SK-N-SH (cell line): Measurements from ENCODE around the gene WBP1. TPM values are rescaled to one million over a fixed set of nuclear protein-coding genes. Genes with fewer than 3 reads are reported as not detected.
A peak's percentile ranks its signal among the peaks of the same experiment; 100 is the strongest.

Experiments used
- CTCF ChIA-PET: fragments of 300-600, 350-600 bp; formaldehyde crosslinking; extraction: SDS; loops from one replicate; lab custom pipeline; 2021; lab: Yijun Ruan, JAX
- POLR2A ChIA-PET: fragments of 350-600 bp; sonication (Branson Sonifier 250); formaldehyde crosslinking; extraction: SDS; loops from one replicate; lab custom pipeline; 2020; ENCODE audit warnings: antibody characterized with exemption, inconsistent platforms; lab: Yijun Ruan, JAX
- DNase-seq: peaks from one replicate; pipeline ENCODE4 v3.0.0; 2012
- H2AFZ ChIP-seq: fragments of 200-600 bp; sonication (generic); 2 replicates; pipeline ENCODE4 v1.8.1; 2016; ENCODE audit warnings: antibody characterized with exemption, mild to moderate bottlenecking, low read depth
- H3F3A ChIP-seq: fragments of 200-600 bp; sonication (generic); replicated peaks from 2 replicates; pipeline ENCODE3; 2016; ENCODE audit warnings: antibody characterized with exemption, mild to moderate bottlenecking; ENCODE audit not compliant: insufficient read depth
- H3K27ac ChIP-seq, 2 experiments: fragments of 200-500 bp in 1 of 2; fragments of 200-600 bp in 1 of 2; sonication (Bioruptor generic) in 1 of 2; sonication (generic), shearing (Covaris generic) in 1 of 2; 2 replicates each; pipeline versions ENCODE4 v1.5.1 to v1.6.1; 2014 to 2016; ENCODE audit warnings: low read depth in 2 of 2, inconsistent platforms in 1 of 2, low read length in 1 of 2, mild to moderate bottlenecking in 1 of 2, mixed read lengths in 1 of 2
- H3K27me3 ChIP-seq: fragments of 200-600 bp; sonication (generic), shearing (Covaris generic); 2 replicates; pipeline ENCODE4 v1.6.1; 2016; ENCODE audit warnings: mixed run types; ENCODE audit not compliant: insufficient read depth
- H3K36me3 ChIP-seq, 2 experiments: fragments of 200-500 bp in 1 of 2; fragments of 200-600 bp in 1 of 2; sonication (Bioruptor generic) in 1 of 2; sonication (generic) in 1 of 2; replicated peaks in 1 of 2; 2 replicates each; pipeline versions ENCODE3 to v1.5.1; 2014 to 2016; ENCODE audit warnings: low read length in 1 of 2, mild to moderate bottlenecking in 1 of 2; ENCODE audit not compliant: insufficient read depth in 2 of 2, control insufficient read depth in 1 of 2
- H3K4me1 ChIP-seq, 2 experiments: fragments of 200-500 bp in 1 of 2; fragments of 200-600 bp in 1 of 2; sonication (Bioruptor generic) in 1 of 2; sonication (generic), shearing (Covaris generic) in 1 of 2; 2 replicates each; pipeline versions ENCODE4 v1.5.1 to v1.6.1; 2014 to 2016; ENCODE audit warnings: low read depth in 1 of 2, low read length in 1 of 2, mixed run types in 1 of 2; ENCODE audit not compliant: insufficient read depth in 2 of 2, control insufficient read depth in 1 of 2
- H3K4me2 ChIP-seq: fragments of 200-600 bp; sonication (generic), shearing (Covaris generic); 2 replicates; pipeline ENCODE4 v1.6.1; 2017; ENCODE audit warnings: mixed run types
- H3K4me3 ChIP-seq, 2 experiments: fragments of 200-500 bp in 1 of 2; fragments of 200-600 bp in 1 of 2; sonication (Bioruptor generic) in 1 of 2; sonication (generic), shearing (Covaris generic) in 1 of 2; 2 replicates each; pipeline versions ENCODE4 v1.5.1 to v1.8.1; 2014 to 2016; ENCODE audit warnings: low read depth in 2 of 2, inconsistent platforms in 1 of 2, low read length in 1 of 2, mild to moderate bottlenecking in 1 of 2, mixed read lengths in 1 of 2, moderate library complexity in 1 of 2
- H3K79me2 ChIP-seq: fragments of 200-600 bp; sonication (generic); 2 replicates; pipeline ENCODE4 v1.8.1; 2017; ENCODE audit warnings: mild to moderate bottlenecking; ENCODE audit not compliant: insufficient read depth
- H3K9ac ChIP-seq: fragments of 200-600 bp; sonication (generic); 2 replicates; pipeline ENCODE4 v1.6.1; 2017; ENCODE audit warnings: mixed run types
- H3K9me2 ChIP-seq: fragments of 200-600 bp; sonication (generic); 2 replicates; pipeline ENCODE4 v1.6.1; 2017; ENCODE audit warnings: mixed run types
- H3K9me3 ChIP-seq: fragments of 200-600 bp; sonication (generic); 2 replicates; pipeline ENCODE4 v1.6.1; 2017; ENCODE audit warnings: mixed run types, mild to moderate bottlenecking, moderate library complexity
- H4K20me1 ChIP-seq: fragments of 200-600 bp; sonication (generic); 2 replicates; pipeline ENCODE4 v1.6.1; 2017; ENCODE audit warnings: mild to moderate bottlenecking, mixed run types; ENCODE audit not compliant: insufficient read depth
- EP300 ChIP-seq, 2 experiments: IDR thresholded peaks; 2 replicates each; pipeline versions ENCODE4 v1.4.0 to v1.6.1; 2012; ENCODE audit warnings: borderline replicate concordance in 1 of 2, low read depth in 1 of 2, low read length in 1 of 2
- FOXJ3 ChIP-seq: sonication (generic); formaldehyde crosslinking; IDR thresholded peaks from 2 replicates; pipeline ENCODE4 v1.5.1; 2020; ENCODE audit warnings: mild to moderate bottlenecking, missing genetic modification reagents
- FOXM1 ChIP-seq: IDR thresholded peaks from 2 replicates; pipeline ENCODE4 v1.4.0; 2012; ENCODE audit warnings: low read depth, mild to moderate bottlenecking
- POLR2AphosphoS5 ChIP-seq: IDR thresholded peaks from 2 replicates; pipeline ENCODE4 v1.6.1; 2012; ENCODE audit warnings: low read depth, low read length
- RXRA ChIP-seq: IDR thresholded peaks from 2 replicates; pipeline ENCODE4 v1.4.0; 2012; ENCODE audit warnings: low read depth, mild to moderate bottlenecking, borderline replicate concordance
- SIN3A ChIP-seq: IDR thresholded peaks from 2 replicates; pipeline ENCODE4 v1.6.1; 2012; ENCODE audit warnings: low read depth, mild to moderate bottlenecking, low read length, moderate library complexity, borderline replicate concordance
- SMC3 ChIP-seq: IDR thresholded peaks from 2 replicates; pipeline ENCODE4 v1.6.1; 2012; ENCODE audit warnings: low read depth, low read length, improper control_type of control experiment
- TAF1 ChIP-seq: IDR thresholded peaks from 2 replicates; pipeline ENCODE4 v1.6.1; 2012; ENCODE audit warnings: low read depth, mild to moderate bottlenecking, low read length, moderate library complexity, borderline replicate concordance
- TCF12 ChIP-seq: IDR thresholded peaks from 2 replicates; pipeline ENCODE4 v1.4.0; 2012
- YY1 ChIP-seq: IDR thresholded peaks from 2 replicates; pipeline ENCODE4 v1.4.0; 2012; ENCODE audit warnings: low read depth, mild to moderate bottlenecking
- WGBS: methylation state at CpG from one replicate; pipeline ENCODE4 v1.1.6; 2017; ENCODE audit warnings: low lambda C conversion rate; 5-methylcytosine and 5-hydroxymethylcytosine counted together
- polyA plus RNA-seq, 3 experiments: library from polyadenylated mRNA; depleted of rRNA; stranded (reverse); fragments of >200 nt; gene quantifications; 2 replicates each; pipeline ENCODE4 v1.2.3, GENCODE V29; 2012
- TF ChIP-seq, protein P1 (sequence below): fragments of 200-600 bp; sonication (generic); IDR thresholded peaks from 2 replicates; pipeline ENCODE4 v1.6.1; 2017; ENCODE audit warnings: antibody characterized with exemption, mild to moderate bottlenecking, moderate library complexity
- TF ChIP-seq, protein P2 (sequence below): IDR thresholded peaks from 2 replicates; pipeline ENCODE4 v1.4.0; 2012; ENCODE audit warnings: low read depth

The WBP1 gene
- polyA plus RNA-seq, 1 of the 3 experiments (the other 2 are of a cell fraction): 184 TPM

DNA sequence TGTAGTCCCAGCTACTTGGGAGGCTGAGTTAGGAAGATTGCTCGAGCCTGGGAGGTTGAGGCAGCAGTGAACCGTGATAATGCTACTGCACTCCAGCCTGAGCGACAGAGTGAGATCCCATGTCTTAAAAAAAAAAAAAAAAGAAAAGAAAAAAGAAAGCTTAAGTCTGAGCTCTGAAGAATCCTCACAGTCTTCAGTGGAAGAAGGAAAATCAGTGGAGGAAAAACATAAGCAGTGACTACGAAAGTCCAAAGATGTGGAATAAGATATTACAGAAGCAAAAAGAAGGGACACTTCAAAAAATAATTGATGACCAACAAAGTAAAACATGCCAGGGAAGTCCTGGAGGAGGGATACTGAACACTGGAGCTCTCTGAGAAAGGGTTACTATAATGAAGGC, 52.0 kb downstream of the WBP1 start:
- no peaks in the 10 kb centered on the region for H3K27me3 ChIP-seq
- peaks cover 24 to 33% of the 10 kb centered on the region in 2 experiments; a peak in 3 of 4 replicates for H3K4me1 ChIP-seq
- WGBS: 88% methylated on average over 4 of the region's 4 CpGs
- no peak for TF ChIP-seq TCF12
- no peak for TF ChIP-seq FOXM1
- TF ChIP-seq YY1: no peak
- no peak for TF ChIP-seq SMC3
- TF ChIP-seq, protein P1, sequence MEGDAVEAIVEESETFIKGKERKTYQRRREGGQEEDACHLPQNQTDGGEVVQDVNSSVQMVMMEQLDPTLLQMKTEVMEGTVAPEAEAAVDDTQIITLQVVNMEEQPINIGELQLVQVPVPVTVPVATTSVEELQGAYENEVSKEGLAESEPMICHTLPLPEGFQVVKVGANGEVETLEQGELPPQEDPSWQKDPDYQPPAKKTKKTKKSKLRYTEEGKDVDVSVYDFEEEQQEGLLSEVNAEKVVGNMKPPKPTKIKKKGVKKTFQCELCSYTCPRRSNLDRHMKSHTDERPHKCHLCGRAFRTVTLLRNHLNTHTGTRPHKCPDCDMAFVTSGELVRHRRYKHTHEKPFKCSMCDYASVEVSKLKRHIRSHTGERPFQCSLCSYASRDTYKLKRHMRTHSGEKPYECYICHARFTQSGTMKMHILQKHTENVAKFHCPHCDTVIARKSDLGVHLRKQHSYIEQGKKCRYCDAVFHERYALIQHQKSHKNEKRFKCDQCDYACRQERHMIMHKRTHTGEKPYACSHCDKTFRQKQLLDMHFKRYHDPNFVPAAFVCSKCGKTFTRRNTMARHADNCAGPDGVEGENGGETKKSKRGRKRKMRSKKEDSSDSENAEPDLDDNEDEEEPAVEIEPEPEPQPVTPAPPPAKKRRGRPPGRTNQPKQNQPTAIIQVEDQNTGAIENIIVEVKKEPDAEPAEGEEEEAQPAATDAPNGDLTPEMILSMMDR: no peak
- no peak for TF ChIP-seq POLR2AphosphoS5
- no peak for TF ChIP-seq EP300 (IDR thresholded peaks at IDR 0.05; ENCODE audit: borderline replicate concordance in 1 of 2, low read depth in 1 of 2, low read length in 1 of 2)
- TF ChIP-seq, protein P2, sequence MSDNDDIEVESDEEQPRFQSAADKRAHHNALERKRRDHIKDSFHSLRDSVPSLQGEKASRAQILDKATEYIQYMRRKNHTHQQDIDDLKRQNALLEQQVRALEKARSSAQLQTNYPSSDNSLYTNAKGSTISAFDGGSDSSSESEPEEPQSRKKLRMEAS: no peak
- no peak for TF ChIP-seq TAF1
- no peak for TF ChIP-seq SIN3A
- no peak for TF ChIP-seq FOXJ3
- no peak for TF ChIP-seq RXRA
- no peak overlapping the region for H3K9ac ChIP-seq
- no peaks in the 10 kb centered on the region for H3K9me3 ChIP-seq
- peaks cover 31% of the 10 kb centered on the region for H3F3A ChIP-seq
- no peaks in the 10 kb centered on the region for H4K20me1 ChIP-seq
- H3K79me2 ChIP-seq: peaks cover 38% of the 10 kb centered on the region; the same call in 1 of the 2 replicates
- H3K36me3 ChIP-seq: peaks cover 7 to 11% of the 10 kb centered on the region in 2 experiments
- H3K9me2 ChIP-seq: no peaks in the 10 kb centered on the region
- POLR2A ChIA-PET: interaction anchor here (0.6 to 1.7 kb wide), 4 partner anchors 10 to 949 kb away, joined by 3 to 9 read pairs (median 5); partner anchors contain the start of gene LBX2
- H3K4me2 ChIP-seq: no peak overlapping the region
- CTCF ChIA-PET: interaction anchor here (0.9 to 7.5 kb wide), 4 partner anchors 16 to 78 kb away, joined by 3 to 80 read pairs (median 45); partner anchors contain the start of genes AUP1, CCDC142, DQX1 and HTRA2
- peak overlapping the region in 1 of 2 experiments; percentile 1; a peak in 1 of 4 replicates for H3K27ac ChIP-seq
- no peak overlapping the region for H2AFZ ChIP-seq
- no peak for DNase-seq
- no peak overlapping the region for H3K4me3 ChIP-seq

Other genes starting within 250 kb of the WBP1 start
- 0.25 and 1.1 TPM in 2 replicates for gene SLC4A5, start 115.0 kb upstream of the WBP1 start, polyA plus RNA-seq (2012; rRNA removed)
- gene DCTN1, start 78.1 kb upstream of the WBP1 start, polyA plus RNA-seq (2012; rRNA removed): 88.9 and 91.1 TPM in 2 replicates
- gene C2orf81, start 36.8 kb upstream of the WBP1 start, polyA plus RNA-seq (2012; rRNA removed): 1.2 and 2.5 TPM in 2 replicates
- 50.7 and 61.6 TPM in 2 replicates for gene WDR54, start 36.7 kb upstream of the WBP1 start, polyA plus RNA-seq (2012; rRNA removed)
- gene RTKN, start 16.5 kb upstream of the WBP1 start, polyA plus RNA-seq (2012; rRNA removed): 22.6 and 23.4 TPM in 2 replicates
- 41.7 and 48.4 TPM in 2 replicates for gene INO80B, start 3.4 kb upstream of the WBP1 start, polyA plus RNA-seq (2012; rRNA removed)
- gene MOGS, start 6.9 kb downstream of the WBP1 start, polyA plus RNA-seq (2012; rRNA removed): 69.3 and 69.4 TPM in 2 replicates
- gene MRPL53, start 14.2 kb downstream of the WBP1 start, polyA plus RNA-seq (2012; rRNA removed): 60.6 and 95.0 TPM in 2 replicates
- 8.7 and 13.1 TPM in 2 replicates for gene CCDC142, start 24.6 kb downstream of the WBP1 start, polyA plus RNA-seq (2012; rRNA removed)
- gene TTC31, start 24.6 kb downstream of the WBP1 start, polyA plus RNA-seq (2012; rRNA removed): 27.9 and 38.0 TPM in 2 replicates
- 0.03 TPM in 1 of 2 replicates, not detected in the other for gene LBX2, start 41.2 kb downstream of the WBP1 start, polyA plus RNA-seq (2012; rRNA removed)
- gene PCGF1, start 49.3 kb downstream of the WBP1 start, polyA plus RNA-seq (2012; rRNA removed): 44.9 and 46.4 TPM in 2 replicates
- gene TLX2, start 56.0 kb downstream of the WBP1 start, polyA plus RNA-seq (2012; rRNA removed): 24.5 and 25.6 TPM in 2 replicates
- gene DQX1, start 67.8 kb downstream of the WBP1 start, polyA plus RNA-seq (2012; rRNA removed): 1.6 and 1.8 TPM in 2 replicates
- 118 and 151 TPM in 2 replicates for gene AUP1, start 71.3 kb downstream of the WBP1 start, polyA plus RNA-seq (2012; rRNA removed)
- 55.7 and 60.4 TPM in 2 replicates for gene HTRA2, start 71.5 kb downstream of the WBP1 start, polyA plus RNA-seq (2012; rRNA removed)
- gene LOXL3, start 95.5 kb downstream of the WBP1 start, polyA plus RNA-seq (2012; rRNA removed): 47.9 and 59.3 TPM in 2 replicates
- 25.3 and 28.1 TPM in 2 replicates for gene DOK1, start 96.3 kb downstream of the WBP1 start, polyA plus RNA-seq (2012; rRNA removed)
- gene M1AP, start 189.9 kb downstream of the WBP1 start, polyA plus RNA-seq (2012; rRNA removed): 0.02 and 0.03 TPM in 2 replicates
- 17.3 and 19.1 TPM in 2 replicates for gene SEMA4F, start 195.8 kb downstream of the WBP1 start, polyA plus RNA-seq (2012; rRNA removed)